HG02943 (cell line): ENCODE data around the gene ADAM19.

ENCODE experiments used
- ATAC-seq: cut with Tn5 transposase; IDR thresholded peaks from one replicate; pipeline ENCODE4 v1.9.1; 2021; ENCODE audit warnings: mild to moderate bottlenecking, low read depth, moderate library complexity; ENCODE audit not compliant: unreplicated experiment

ADAM19 gene

DNA sequence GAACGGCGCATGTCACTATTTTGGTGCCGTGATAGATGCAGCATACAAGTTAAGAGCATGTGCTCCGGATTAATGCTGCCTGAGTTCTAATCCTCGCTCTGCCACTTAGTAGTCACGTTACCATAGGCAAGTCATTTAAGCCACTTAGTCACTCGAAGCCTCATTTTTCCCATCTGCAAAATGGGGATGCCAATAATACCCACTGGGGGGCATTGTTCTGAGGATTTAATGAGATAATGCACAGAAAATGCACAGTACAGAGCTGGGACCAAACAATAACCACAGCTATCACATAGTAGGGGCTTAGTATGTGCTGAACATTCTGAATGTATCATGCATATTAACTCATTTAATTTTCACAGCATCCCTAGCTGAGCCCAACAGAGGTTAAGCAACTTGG, 106.5 kb downstream of the ADAM19 start:
- no peak for ATAC-seq

DNA sequence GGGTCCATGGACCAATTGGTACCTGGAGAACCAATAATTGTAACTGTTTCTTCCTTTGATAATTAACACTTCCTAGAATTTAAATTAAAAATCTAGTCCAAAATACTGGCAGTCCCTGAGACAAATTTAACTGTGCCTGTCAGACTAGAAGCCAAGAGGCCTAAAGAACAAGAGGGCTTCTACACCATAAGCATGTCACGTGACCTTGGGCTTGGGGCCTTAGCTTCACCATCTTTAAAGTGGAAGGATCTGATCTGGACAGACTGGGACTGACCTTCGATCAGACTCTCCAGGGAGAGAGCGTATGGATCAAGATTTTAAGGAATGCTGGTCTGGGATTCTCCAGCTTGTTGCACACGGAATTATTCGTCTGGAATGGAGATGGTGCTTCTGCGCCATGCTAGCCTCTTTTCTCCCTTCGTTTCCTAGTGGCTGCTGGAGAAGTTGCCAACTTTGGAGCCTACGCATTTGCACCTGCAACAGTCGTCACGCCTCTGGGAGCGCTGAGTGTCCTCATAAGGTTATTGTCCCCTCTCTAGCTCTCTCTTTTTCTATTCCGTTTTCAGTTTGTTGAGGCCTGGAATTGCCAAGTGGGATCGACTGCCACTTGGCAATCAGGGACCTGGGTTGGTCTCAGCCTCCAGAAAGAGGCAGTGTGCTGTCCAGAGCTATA, 107.1 kb downstream of the ADAM19 start:
- ATAC-seq, result no peak

DNA sequence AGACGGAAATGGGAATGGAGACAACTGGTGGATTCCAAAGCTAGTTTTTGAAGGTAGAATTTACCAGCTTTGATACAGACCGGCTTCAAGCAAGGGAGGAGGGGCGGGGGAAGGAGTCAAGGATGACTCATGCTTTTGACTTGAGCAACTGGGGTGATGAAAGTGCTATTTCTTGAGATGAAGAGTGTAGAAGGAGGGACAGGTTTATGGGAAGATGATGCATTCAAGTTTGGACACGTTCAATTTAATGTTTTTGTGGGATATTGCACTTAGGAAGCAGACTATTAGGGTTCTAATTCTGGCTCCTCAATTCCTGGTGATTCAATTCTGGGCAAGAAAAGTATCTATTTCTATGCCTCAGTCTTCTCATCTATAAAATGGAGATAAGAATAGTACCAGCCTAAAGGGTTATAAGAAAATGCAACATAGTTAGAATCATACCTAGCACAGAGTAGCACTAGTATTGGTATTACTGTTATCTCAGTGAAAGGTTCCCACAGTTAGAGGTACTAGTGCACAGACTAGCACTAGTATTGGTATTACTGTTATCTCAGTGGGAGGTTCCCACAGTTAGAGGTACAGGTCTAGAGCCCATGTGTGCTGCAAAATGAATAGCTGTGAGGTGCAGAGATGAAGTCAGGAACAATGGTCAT, 110.9 kb downstream of the ADAM19 start:
- ATAC-seq, result no peak

DNA sequence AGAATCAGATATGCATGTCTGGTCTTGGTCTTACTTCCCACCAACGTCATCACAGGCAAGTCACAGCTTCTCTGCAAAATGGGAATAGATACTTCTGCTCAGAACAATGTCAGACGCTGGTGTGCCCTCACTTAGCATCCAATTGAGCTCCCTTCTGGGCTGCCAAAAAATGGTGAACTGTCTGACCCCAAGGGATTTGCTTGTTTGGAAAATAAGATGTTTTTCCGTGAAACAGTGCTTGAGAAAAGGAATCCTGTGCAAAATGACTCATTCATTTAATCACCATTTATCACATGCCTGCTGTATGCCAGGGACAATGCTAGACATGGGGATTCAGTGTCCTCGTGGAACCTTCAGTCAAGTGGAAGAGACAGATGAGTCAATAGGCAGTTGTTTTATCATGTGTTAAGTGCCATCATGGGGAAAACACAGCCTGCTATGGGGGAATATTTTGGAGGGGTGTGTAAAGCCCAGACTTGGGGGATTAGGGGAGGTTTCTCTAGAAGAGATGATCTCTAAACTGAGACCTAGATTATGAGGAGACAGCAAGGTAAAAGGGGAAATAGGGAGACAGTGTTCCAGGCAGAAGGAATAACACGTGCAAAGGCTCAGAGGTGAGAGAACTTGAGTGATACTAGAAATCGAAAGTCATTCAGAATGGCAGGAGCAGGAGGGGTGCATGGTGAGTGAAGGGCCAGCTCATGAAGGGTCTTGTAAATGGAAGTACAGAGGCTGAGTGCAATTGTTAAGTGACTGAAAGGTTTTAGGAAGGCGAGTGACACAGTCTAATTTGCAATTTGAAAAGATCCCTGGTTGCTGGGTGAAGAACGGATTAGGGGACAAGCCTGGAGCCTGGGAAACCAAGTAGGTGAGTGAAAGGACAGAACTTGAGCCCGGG, 111.7 kb downstream of the ADAM19 start:
- no peak for ATAC-seq

DNA sequence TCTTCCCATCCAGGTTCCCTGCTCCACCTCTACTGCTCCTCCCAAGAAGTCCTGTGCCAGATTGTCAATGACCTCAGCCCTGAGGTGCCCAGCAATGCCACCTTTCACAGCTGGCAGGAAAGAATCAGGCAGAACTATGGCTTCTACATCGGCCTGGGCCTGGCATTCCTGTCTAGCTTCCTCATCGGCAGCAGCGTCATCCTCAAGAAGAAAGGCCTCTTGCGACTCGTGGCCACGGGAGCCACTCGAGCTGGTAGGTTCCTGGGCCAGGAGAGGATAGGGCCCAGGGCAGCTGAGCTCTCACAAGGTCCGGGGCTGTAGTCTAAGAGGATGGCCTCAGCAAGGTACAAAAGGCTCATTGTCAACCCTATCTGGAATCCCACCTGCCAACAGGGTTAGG, 112.5 kb downstream of the ADAM19 start:
- ATAC-seq, result no peak

DNA sequence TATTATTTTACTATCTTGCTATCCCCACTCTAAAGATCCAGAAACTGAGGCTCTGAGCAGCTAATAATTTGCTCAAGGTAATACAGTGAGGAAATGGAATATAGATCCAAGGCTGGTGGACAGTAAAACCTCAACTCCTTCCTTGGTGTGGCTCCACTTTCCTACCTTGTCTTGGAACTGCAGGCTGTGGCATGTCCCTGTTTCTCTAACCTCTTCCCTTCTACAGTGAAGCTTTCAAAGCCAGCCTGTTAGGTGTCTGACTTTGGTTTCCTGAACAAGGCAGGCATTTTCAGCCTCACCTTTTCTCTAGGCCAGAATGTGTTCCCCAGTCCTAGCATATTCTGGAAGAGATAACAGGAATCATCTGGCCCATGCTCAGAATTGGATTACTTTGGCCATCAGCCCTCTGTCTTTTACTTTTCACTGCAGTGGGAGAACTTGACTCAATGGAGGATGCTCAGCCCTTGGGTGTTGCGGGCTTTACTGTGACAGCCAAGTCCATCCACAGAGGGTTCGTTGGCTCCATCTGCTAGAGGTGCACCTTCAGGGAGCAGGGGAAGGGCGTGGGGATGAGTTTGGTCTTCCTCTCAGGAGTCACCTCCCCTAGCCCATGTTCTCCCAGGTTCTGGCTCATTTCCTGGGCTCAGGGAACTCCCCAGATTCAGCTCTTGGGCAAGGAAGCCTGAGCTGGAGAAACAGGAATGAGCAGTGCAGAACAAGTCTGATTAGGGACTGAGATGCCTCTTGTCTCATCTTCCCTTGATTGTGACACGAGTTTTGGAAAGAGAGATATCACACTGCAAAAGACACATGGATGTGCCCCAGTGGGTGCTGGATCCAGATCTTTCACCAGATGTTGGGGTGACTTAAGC, 114.4 kb downstream of the ADAM19 start:
- ATAC-seq, result no peak

DNA sequence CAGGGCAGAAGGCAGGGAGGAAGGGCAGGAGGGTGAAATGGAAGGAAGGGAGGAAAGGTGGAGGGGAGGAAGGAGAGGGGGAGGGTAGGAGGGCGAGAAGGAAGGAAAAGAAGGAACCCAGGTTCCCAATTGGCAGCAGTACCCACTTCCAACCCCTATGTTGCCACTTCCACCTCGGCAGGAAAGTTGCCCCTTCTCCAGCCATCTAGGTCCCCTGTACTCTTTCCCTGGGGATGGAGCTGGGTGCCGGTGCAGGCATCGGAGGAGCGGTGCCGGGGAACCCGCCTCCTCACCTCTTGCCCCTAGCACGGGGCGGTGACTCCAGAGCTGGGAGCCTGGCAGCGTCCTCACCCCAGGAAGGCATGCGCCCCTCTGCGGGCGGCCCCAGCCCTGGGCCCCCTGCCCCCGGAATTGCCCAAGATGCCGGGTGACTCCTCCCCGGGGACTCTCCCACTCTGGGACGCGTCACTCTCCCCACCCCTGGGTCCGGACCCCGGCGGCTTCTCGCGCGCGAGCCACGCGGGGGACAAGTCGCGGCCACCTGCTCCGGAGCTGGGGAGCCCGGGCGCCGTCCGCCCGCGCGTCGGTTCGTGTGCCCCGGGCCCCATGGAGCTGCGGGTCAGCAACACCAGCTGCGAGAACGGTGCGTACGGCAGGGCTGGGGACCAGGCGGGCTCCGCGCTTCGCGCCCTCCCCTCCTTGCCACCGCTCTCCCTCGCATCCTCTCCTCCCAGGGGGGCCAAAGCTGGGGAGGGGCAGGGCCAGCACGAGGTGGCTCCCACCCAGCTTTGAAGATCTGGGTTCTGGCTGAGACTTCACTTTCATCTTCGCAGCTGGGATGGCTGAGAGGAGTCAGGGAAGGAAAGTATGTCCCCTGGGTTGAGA, 115.6 kb downstream of the ADAM19 start, which contains the start of gene NIPAL4:
Gene NIPAL4, plus strand, starts transcription at position 499 of the 885 bp plus-strand sequence. Its CDS starts 108 bp downstream, at position 607.
- ATAC-seq, result no peak

DNA sequence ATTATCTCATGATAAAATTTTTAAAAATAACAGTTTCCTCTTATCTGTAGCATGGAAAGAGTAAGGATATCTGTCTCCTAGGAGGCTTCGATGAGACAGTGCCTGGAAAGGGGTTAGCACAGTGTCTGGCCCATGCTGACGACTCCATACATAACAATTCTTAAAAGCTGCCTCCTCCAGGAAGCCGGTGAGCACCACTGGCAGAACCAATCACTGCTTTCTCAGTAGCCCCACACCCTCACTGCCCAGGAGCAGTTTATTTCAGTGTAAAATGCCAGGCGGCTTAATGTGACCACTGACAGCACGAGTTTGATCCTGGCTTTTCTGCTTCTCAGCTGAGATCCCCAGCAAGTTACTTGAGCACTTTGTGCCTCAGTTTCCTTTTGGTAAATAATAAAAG, 116.7 kb downstream of the ADAM19 start:
- no peak for ATAC-seq

DNA sequence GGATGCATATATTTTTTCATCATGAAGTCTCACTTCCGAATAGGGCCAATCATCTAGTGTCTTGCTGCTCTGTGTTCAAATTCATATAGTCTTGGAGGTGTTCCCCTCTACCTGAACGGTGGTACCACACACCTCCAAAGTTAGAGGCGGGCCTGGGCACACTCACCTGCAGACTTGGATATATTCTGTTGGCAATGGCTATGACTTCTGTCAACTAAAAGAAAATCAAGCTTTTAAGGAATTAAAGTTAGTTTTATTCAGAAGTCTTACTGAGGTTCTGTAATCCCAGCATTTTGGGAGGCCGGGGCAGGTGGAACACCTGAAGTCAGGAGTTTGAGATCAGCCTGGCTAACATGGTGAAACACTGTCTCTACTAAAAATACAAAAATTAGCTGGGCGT, 118.2 kb downstream of the ADAM19 start:
- no peak for ATAC-seq

DNA sequence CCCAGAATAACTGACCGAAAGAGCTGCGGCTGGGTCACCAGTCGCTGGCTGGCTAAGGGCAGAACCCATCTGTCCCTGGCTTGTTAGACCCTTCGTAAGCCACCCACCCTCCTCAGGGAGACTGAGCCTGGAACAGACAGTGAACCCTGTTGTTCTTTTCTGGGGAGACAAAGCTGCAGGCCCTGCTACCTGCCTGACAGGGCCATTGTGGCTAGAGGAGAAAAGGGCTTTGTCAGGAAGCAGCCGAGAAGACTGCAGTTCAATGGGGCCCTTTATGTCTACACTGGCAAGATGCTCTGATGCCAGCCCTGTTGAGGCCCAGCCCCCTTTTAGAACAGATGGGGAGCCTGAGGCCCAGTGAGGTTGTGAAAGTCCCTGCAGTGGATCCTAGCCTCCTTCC, 119.3 kb downstream of the ADAM19 start:
- no peak for ATAC-seq

DNA sequence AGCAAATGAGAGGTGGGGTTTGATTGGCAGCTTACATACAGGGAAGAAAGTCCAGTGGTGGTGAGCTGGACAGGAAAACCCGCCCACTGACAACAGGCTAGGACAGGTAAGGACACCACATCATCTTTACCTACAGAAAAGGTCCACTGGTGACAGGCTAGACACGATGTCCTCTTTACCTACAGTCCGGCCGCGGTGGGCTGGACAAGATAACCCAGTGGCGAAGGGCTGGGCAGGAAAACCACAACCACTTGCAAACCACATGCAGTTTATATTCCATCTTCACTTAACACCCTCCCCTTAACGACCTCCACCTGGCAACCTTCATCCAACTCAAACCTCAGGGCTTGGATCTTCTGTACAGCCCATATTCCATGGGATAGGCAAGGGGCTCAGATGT, 120.5 kb downstream of the ADAM19 start:
- no peak for ATAC-seq

DNA sequence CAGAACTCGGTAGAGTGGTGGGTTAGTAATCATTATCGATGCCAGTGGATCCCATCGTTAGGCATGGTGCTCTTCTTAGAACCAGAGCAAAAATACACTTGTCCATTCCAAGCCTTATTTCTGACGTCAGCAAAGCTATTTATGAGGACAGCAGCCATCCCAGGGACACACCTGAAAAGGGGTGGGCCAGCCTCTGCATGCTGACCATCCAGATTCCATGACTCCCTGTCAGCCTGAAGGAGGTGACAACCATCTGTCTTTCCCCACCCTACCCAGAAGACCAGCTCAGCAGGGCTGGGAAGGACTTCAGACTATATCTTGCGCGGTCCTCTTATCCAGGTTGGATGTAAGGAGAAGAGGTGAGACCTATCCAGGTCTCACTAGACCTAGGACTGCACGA, 121.3 kb downstream of the ADAM19 start:
- no peak for ATAC-seq

DNA sequence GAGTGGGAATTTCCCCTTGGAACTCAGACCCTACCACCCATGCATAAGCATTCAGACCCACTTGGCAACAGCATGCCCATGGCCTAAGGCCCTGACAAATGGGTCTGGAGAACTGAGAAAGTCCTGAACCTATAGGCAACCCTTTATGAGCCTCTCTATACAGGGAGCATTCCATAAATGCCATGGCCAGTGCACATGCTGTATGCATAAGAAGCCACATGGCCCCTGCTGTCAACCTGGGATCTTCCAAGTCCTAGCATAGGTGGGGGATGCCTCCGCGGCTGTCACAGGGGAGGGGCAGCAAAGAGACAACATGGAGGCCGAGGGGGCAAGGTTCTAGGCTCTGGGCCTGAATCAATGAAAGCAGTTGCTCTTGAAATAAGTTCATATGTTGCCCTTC, 123.8 kb downstream of the ADAM19 start:
- no peak for ATAC-seq

DNA sequence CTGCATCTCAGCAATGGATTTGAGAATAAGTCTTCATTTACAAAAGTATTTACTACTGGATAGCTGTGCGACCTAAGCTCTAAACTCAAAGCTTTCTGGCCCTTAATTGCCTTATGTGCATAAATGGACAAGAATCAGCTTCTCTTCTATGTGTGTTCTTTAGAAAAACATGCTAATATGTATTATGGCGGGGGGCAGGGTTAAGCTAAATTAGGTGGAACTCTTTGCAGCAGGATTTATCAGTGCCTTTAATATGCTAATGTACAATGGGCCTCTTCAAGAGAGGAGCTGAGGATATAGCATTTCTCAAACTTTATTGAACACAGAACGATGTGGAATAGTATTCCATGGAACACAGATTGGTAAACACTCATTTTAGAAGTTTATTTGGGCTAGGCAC, 125.6 kb downstream of the ADAM19 start:
- ATAC-seq, result no peak

DNA sequence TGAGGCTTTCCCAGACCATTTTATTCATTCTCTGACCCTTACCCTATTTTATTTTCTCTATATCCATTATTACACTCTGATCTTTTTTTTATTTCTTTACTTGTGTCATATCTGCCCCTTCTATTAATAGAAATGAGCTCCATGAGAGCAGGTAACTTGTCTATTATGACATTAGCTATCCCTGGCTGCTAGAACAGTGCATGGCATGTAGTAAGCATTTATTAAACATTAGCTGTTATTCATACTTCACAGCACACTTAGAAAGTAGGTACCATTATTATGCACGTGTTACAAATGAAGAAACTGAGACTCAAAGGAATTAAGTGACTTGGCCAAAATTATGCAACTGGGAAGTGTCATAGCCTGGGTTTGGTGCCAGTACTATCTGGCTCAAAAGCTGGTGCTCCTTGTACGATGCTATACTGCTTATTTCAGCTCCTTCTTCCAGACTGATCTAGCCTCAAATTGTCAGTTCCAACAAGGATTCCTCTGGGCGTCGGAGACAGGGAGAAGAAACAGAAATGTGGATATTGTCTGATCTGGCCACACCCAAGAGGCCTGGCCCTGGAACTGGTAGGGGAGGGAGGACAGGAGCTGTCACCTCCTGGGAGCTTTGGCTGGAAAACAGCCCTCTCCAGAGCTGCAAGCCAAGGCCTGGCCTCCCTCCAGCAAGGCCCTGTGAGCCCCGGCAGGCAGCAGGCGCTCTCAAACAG, 126.4 kb downstream of the ADAM19 start:
- no peak for ATAC-seq

DNA sequence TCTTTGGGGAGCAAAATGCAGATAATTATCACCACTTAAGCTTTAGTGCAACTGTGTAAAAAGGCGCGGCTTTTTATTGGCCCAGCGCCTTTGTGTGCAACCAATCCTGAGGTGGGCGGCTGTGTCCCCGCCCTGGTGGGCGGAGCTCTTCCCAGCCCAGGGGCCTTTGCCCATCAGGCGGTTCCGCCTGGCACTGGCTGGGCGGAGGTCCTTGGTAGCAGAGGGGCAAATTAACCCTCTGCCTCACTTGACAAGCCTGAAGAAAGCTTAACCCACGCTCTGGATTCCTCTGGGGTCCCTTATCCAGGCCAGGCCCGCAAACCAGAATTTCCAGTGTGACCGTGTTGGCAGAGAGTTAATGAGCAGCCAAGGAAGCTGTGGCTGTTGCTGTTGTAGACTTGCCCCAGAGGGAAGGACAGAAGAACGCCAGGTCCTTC, 128.4 kb downstream of the ADAM19 start:
- no peak for ATAC-seq

DNA sequence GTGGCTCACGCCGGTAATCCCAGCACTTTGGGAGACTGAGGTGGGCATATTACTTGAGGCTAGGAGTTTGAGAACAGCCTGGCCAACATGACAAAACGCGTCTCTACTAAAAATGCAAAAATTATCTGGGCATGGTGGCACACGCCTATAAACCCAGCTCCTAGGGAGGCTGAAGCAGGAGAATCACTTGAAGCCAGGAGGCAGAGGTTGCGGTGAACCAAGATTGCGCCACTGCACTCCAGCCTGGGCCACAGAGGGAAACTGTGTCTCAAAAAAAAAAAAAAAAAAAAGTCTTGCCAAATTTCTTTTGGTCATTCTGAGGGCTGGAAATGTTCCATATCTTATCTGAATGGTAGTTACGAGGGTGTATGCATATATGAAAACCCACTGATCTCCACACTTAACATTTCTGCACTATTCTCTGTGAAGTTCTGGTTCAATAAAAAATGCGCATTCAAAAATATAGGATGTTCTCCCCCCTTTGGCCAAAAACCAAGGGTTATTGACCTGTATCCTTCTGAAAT, 129.1 kb downstream of the ADAM19 start:
- no peak for ATAC-seq

DNA sequence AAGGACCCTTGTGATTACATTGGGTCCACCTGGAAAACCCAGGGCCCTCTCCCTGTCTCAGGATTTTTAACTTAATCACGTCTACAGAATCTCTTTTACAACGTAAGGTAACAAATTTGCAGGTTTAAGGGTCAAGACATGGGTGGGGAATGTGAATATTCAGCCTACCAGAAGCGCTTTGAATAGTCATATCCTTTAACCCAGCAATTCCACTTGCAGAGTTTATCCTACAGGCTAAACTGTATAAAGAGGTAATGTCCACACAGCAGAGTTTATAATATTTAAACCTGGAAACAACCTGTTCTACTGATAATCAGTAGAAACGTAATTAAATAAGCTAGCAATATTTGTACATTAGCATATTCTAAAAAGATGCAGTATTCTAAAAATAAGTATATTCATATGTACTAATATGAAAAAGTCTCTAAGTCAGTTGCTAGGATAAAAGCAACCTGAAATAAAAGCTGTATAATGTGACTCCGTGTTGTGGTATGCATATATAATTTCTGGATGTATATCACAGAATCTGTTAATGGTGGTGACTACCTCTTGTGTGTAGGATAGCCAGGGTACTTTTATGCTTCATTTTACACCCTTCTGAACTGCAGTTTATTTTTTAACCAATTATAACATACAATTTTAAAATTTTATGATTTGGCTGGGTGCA, 129.7 kb downstream of the ADAM19 start:
- no peak for ATAC-seq
